K562 (cell line): ENCODE data around the gene TFAP2A. TPM values are rescaled to one million over a fixed set of nuclear protein-coding genes. Genes with fewer than 3 reads are reported as not detected.
A peak's percentile ranks its signal among the peaks of the same experiment; 100 is the strongest.

ENCODE experiments used
- BRCA1 ChIP-seq, 2 experiments: fragments of 450-650 bp in 1 of 2; sonication (generic) in 1 of 2; formaldehyde crosslinking in 1 of 2; IDR thresholded peaks; 2 replicates each; pipeline versions ENCODE4 v1.5.0 to v1.6.1; 2017 to 2020; ENCODE audit warnings: mild to moderate bottlenecking in 1 of 2, missing genetic modification reagents in 1 of 2
- FOS ChIP-seq: IDR thresholded peaks from 3 replicates; pipeline ENCODE4 v1.6.1; 2011; ENCODE audit not compliant: insufficient read length; ENCODE audit errors: extremely low read depth
- GATAD2B ChIP-seq: fragments of 450-650 bp; IDR thresholded peaks from 2 replicates; pipeline ENCODE4 v1.6.1; 2017; ENCODE audit warnings: mild to moderate bottlenecking, borderline replicate concordance
- HDAC2 ChIP-seq: fragments of 450-650 bp; IDR thresholded peaks from 2 replicates; pipeline ENCODE4 v1.6.1; 2016; ENCODE audit warnings: mild to moderate bottlenecking
- HDAC8 ChIP-seq: fragments of 450-650 bp; IDR thresholded peaks from 2 replicates; pipeline ENCODE4 v1.6.1; 2016; ENCODE audit warnings: mild to moderate bottlenecking, missing genetic modification characterization, moderate library complexity, missing compliant biosample characterization
- MAFF ChIP-seq: IDR thresholded peaks from 2 replicates; pipeline ENCODE4 v1.6.1; 2012; ENCODE audit warnings: low read length, improper control_type of control experiment
- MAFK ChIP-seq: IDR thresholded peaks from 2 replicates; pipeline ENCODE4 v1.6.1; 2011; ENCODE audit warnings: low read length, improper control_type of control experiment
- MIER1 ChIP-seq: fragments of 450-650 bp; IDR thresholded peaks from 2 replicates; pipeline ENCODE4 v1.6.1; 2016; ENCODE audit warnings: antibody characterized with exemption, mild to moderate bottlenecking, low read depth
- NR1H2 ChIP-seq: sonication (generic); formaldehyde crosslinking; IDR thresholded peaks from 2 replicates; pipeline ENCODE4 v1.4.0; 2020; ENCODE audit warnings: mild to moderate bottlenecking, missing genetic modification reagents
- PATZ1 ChIP-seq: fragments of 250-450 bp; sonication (Bioruptor Pico); IDR thresholded peaks from 2 replicates; pipeline ENCODE4 v1.5.0; 2020; ENCODE audit warnings: mild to moderate bottlenecking, borderline replicate concordance
- POLR2G ChIP-seq: fragments of 200-400 bp; formaldehyde crosslinking; IDR thresholded peaks from 2 replicates; pipeline ENCODE4 v1.6.1; 2017; ENCODE audit warnings: low read depth, mild to moderate bottlenecking, antibody characterized with exemption, low read length, moderate library complexity
- PYGO2 ChIP-seq: fragments of 450-650 bp; IDR thresholded peaks from 2 replicates; pipeline ENCODE4 v1.6.1; 2016; ENCODE audit warnings: mild to moderate bottlenecking, missing genetic modification characterization, moderate library complexity, missing compliant biosample characterization
- SMC3 ChIP-seq: conservative IDR thresholded peaks from 2 replicates; pipeline ENCODE4 v1.6.1; 2011; ENCODE audit warnings: low read depth, low read length, improper control_type of control experiment; ENCODE audit not compliant: insufficient read depth
- SREBF2 ChIP-seq: sonication (generic); formaldehyde crosslinking; IDR thresholded peaks from 2 replicates; pipeline ENCODE4 v1.4.0; 2020; ENCODE audit warnings: mild to moderate bottlenecking, missing genetic modification reagents
- SRF ChIP-seq, 2 experiments: fragments of 250-450, 450-650 bp in 1 of 2; sonication (Bioruptor Pico) in 1 of 2; sonication (generic) in 1 of 2; formaldehyde crosslinking; IDR thresholded peaks; 2 replicates each; pipeline versions ENCODE4 v1.5.0 to v1.5.1; 2020 to 2022; ENCODE audit warnings: mild to moderate bottlenecking in 1 of 2, missing genetic modification reagents in 1 of 2
- ZBTB1 ChIP-seq: sonication (generic); formaldehyde crosslinking; IDR thresholded peaks from 2 replicates; pipeline ENCODE4 v1.8.1; 2023; ENCODE audit warnings: missing genetic modification reagents, low read depth, mild to moderate bottlenecking, borderline replicate concordance
- ZBTB49 ChIP-seq: sonication (generic); formaldehyde crosslinking; IDR thresholded peaks from 2 replicates; pipeline ENCODE4 v1.8.0; 2022; ENCODE audit warnings: missing genetic modification reagents, mild to moderate bottlenecking, borderline replicate concordance
- ZC3H8 ChIP-seq: fragments of 450-650 bp; IDR thresholded peaks from 2 replicates; pipeline ENCODE4 v1.6.1; 2017
- ZFP36 ChIP-seq: fragments of 150-350 bp; IDR thresholded peaks from 2 replicates; pipeline ENCODE4 v1.6.1; 2018; ENCODE audit warnings: low read length, low read depth; ENCODE audit not compliant: partially characterized antibody
- ZFX ChIP-seq: sonication (generic); formaldehyde crosslinking; IDR thresholded peaks from 2 replicates; pipeline ENCODE4 v1.8.0; 2022; ENCODE audit warnings: mild to moderate bottlenecking, missing genetic modification reagents, moderate library complexity
- ZNF699 ChIP-seq: fragments of 250-450 bp; sonication (Bioruptor Pico); IDR thresholded peaks from 2 replicates; pipeline ENCODE4 v1.8.0; 2021; ENCODE audit warnings: mild to moderate bottlenecking, moderate library complexity; ENCODE audit not compliant: insufficient replicate concordance
- ZNF740 ChIP-seq, 3 experiments: fragments of 200-800 bp in 1 of 3; sonication (Bioruptor generic) in 1 of 3; sonication (generic) in 1 of 3; formaldehyde crosslinking in 1 of 3; IDR thresholded peaks; 2 replicates each; pipeline versions ENCODE4 v1.6.1 to v1.8.0; 2016 to 2022; ENCODE audit warnings: mild to moderate bottlenecking in 2 of 3, missing compliant biosample characterization in 2 of 3, missing genetic modification characterization in 2 of 3, missing genetic modification reagents in 1 of 3
- ZNF76 ChIP-seq: fragments of 250-450 bp; sonication (Bioruptor Pico); IDR thresholded peaks from 2 replicates; pipeline ENCODE4 v1.4.0; 2020; ENCODE audit warnings: mild to moderate bottlenecking, moderate library complexity, borderline replicate concordance
- polyA plus RNA-seq, 8 experiments: library from polyadenylated mRNA; depleted of rRNA in 4 of 8; stranded (reverse) in 5 of 8; unstranded in 3 of 8; fragments of >200 nt; fragmentation: Nextera tagmentation in 2 of 8; fragmentation: Illumina TruSeq in 1 of 8; extraction: Ambion mirVana in 2 of 8; extraction: Trizol in 1 of 8; gene quantifications; 2 replicates each; pipeline versions ENCODE4 v1.2.1 to v1.2.3, GENCODE V29; 2011 to 2014; ENCODE audit warnings: inconsistent platforms in 1 of 8, missing spikeins in 1 of 8
- total RNA-seq, 7 experiments: library from RNA; depleted of rRNA in 6 of 7; stranded (reverse); fragments of >200 nt in 6 of 7; fragmentation: Illumina TruSeq in 2 of 7; extraction: Trizol in 2 of 7; gene quantifications; 2 replicates each; pipeline versions ENCODE4 v1.2.1 to v1.2.3, GENCODE V29; 2011 to 2021; ENCODE audit warnings: low replicate concordance in 1 of 7

The TFAP2A gene
- total and polyA plus RNA-seq, 9 of the 15 experiments (the other 6 are each of a cell fraction or from before 2014, with no cell fraction given) = 0.14 to 0.53 (median 0.19) TPM; not detected in 1

- TF ChIP-seq FOS = no peak
- no peak for TF ChIP-seq ZNF740 (CRISPR knock-in tag; IDR thresholded peaks at IDR 0.05)
- TF ChIP-seq ZNF740 (tag; IDR thresholded peaks at IDR 0.05) = no peak
- TF ChIP-seq SMC3 = no peak
- no peak for TF ChIP-seq ZC3H8
- TF ChIP-seq NR1H2 (CRISPR knock-in tag) = 0 out of 2 replicates have a peak, but pooled peaks have one; percentile 80
- TF ChIP-seq MIER1 = no peak
- no peak for TF ChIP-seq SREBF2 (CRISPR knock-in tag)
- TF ChIP-seq HDAC2 = peak; percentile 43
- no peak for TF ChIP-seq ZBTB49 (CRISPR knock-in tag)
- TF ChIP-seq MAFF = no peak
- TF ChIP-seq BRCA1 (IDR thresholded peaks at IDR 0.05) = no peak
- no peak for TF ChIP-seq BRCA1 (CRISPR knock-in tag; IDR thresholded peaks at IDR 0.05)
- 0 out of 2 replicates have a peak, but pooled peaks have one; percentile 55 for TF ChIP-seq HDAC8 (tag)
- no peak for TF ChIP-seq ZBTB1 (CRISPR knock-in tag)
- TF ChIP-seq GATAD2B = no peak
- no peak for TF ChIP-seq POLR2G
- no peak for TF ChIP-seq MAFK
- no peak for TF ChIP-seq ZFX (CRISPR knock-in tag)
- TF ChIP-seq ZFP36 = no peak
- no peak for TF ChIP-seq SRF (CRISPR knock-in tag; IDR thresholded peaks at IDR 0.05)
- no peak for TF ChIP-seq ZNF76 (CRISPR knock-in tag)
- TF ChIP-seq PYGO2 (tag) = no peak
- no peak for TF ChIP-seq ZNF699 (CRISPR knock-in tag)
- no peak for TF ChIP-seq PATZ1 (CRISPR knock-in tag)
Observed at GRCh38 chr6:10403385-10404106, 11.3 kb downstream of the TFAP2A start (continued).
